ENCODE data around the gene CFAP97. TPM values are rescaled to one million over a fixed set of nuclear protein-coding genes. Genes with fewer than 3 reads are reported as not detected.
A peak's percentile ranks its signal among the peaks of the same experiment; 100 is the strongest.

CFAP97 gene
- total RNA-seq, 1 donor from 2014 or later = 27.5 TPM

DNA sequence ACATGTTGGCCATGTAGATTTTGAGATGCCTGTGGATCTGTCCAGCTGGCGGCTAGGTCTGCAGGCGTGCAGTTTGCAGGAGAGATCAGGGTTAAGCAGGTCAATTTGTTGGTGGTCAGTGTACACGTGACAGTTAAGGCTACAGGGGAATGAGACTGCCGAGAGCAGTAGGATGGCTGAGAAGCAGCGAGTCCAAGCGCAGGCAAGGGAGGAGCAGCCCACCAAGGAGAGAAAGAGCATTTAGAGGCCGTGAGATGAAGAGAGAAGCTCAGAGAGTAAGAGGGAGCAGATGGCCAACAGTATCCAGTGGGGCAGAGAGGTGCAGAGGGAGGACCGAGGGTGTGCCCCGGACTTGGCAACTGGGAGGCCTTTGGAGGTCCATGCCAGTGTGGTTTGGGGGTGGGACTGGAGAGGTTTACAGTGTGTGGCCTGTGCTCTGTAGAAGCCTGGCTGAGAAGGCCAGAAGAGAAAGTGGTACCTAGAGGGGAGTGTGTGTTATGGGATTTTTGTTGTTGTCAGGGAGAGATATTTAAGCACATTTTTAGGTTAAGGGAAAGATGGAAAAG is 24.0 kb upstream of the CFAP97 start:
- H3K27me3 Mint-ChIP-seq = no peaks in the 10 kb centered on the region
- H3K27ac Mint-ChIP-seq = no peak overlapping the region
- H3K4me1 Mint-ChIP-seq (ENCODE audit: low read depth) = peaks cover 4% of the 10 kb centered on the region
- DNase-seq (ENCODE audit: low spot score, unreplicated experiment) = no peak
- H3K36me3 Mint-ChIP-seq (ENCODE audit: insufficient read depth) = no peaks in the 10 kb centered on the region
- TF ChIP-seq, protein P1, sequence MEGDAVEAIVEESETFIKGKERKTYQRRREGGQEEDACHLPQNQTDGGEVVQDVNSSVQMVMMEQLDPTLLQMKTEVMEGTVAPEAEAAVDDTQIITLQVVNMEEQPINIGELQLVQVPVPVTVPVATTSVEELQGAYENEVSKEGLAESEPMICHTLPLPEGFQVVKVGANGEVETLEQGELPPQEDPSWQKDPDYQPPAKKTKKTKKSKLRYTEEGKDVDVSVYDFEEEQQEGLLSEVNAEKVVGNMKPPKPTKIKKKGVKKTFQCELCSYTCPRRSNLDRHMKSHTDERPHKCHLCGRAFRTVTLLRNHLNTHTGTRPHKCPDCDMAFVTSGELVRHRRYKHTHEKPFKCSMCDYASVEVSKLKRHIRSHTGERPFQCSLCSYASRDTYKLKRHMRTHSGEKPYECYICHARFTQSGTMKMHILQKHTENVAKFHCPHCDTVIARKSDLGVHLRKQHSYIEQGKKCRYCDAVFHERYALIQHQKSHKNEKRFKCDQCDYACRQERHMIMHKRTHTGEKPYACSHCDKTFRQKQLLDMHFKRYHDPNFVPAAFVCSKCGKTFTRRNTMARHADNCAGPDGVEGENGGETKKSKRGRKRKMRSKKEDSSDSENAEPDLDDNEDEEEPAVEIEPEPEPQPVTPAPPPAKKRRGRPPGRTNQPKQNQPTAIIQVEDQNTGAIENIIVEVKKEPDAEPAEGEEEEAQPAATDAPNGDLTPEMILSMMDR (IDR thresholded peaks at IDR 0.05; ENCODE audit: unreplicated experiment) = no peak
- H3K4me3 Mint-ChIP-seq (ENCODE audit: low read depth) = no peak overlapping the region
- H3K9me3 Mint-ChIP-seq (ENCODE audit: low read depth) = no peaks in the 10 kb centered on the region

DNA sequence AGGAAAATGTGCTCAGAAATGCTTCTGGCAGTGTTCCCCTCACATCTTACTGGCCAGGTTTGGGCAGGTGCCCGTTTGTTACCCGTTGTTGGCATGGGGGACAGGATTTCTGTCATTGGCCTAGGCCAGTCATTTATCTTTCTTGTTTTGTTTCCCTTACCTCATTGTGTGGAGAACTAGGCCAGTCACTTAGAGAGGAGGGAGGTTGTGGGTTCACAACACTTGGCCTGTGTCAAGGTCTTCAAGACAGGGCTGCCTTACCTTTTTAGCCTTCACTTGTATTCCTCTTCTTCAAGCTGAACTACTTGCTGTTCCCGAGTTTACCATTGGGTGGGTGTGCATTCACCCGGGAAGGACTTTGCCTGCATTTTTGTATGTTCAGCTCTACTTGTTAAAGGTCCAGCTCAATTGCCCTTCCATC is 23.3 kb upstream of the CFAP97 start:
- peaks cover 2% of the 10 kb centered on the region for H3K36me3 Mint-ChIP-seq (ENCODE audit: insufficient read depth)
- no peaks in the 10 kb centered on the region for H3K9me3 Mint-ChIP-seq (ENCODE audit: low read depth)
- no peak overlapping the region for H3K27ac Mint-ChIP-seq
- TF ChIP-seq, protein P1 (IDR thresholded peaks at IDR 0.05; ENCODE audit: unreplicated experiment) = no peak
- no peaks in the 10 kb centered on the region for H3K4me1 Mint-ChIP-seq (ENCODE audit: low read depth)
- no peak for DNase-seq (ENCODE audit: low spot score, unreplicated experiment)
- no peaks in the 10 kb centered on the region for H3K27me3 Mint-ChIP-seq
- no peak overlapping the region for H3K4me3 Mint-ChIP-seq (ENCODE audit: low read depth)

DNA sequence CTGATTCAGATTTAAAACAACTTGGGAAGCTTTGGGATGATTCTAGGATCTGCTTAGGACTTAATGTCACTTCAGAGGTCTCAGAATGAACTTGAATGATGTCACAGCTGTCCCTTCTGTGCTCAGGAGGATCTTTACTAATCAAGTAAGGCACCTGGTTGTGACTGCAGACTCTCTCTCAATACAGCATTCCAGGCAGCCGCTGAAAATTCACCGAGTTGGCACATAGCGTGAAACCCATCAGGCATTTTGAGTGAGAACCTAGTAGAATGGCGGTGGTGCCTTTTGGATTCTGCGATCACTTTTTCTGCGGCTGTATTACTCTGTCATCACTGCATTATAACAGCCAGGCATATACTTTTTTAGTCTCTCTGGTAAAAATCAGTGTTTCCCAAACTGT is 22.1 kb upstream of the CFAP97 start:
- no peak overlapping the region for H3K27ac Mint-ChIP-seq
- H3K27me3 Mint-ChIP-seq = no peaks in the 10 kb centered on the region
- H3K4me1 Mint-ChIP-seq (ENCODE audit: low read depth) = peaks cover 4% of the 10 kb centered on the region
- TF ChIP-seq, protein P1 (IDR thresholded peaks at IDR 0.05; ENCODE audit: unreplicated experiment) = no peak
- H3K9me3 Mint-ChIP-seq (ENCODE audit: low read depth) = peaks cover 3% of the 10 kb centered on the region
- no peak for DNase-seq (ENCODE audit: low spot score, unreplicated experiment)
- H3K36me3 Mint-ChIP-seq (ENCODE audit: insufficient read depth) = peaks cover 7% of the 10 kb centered on the region
- H3K4me3 Mint-ChIP-seq (ENCODE audit: low read depth) = no peak overlapping the region

DNA sequence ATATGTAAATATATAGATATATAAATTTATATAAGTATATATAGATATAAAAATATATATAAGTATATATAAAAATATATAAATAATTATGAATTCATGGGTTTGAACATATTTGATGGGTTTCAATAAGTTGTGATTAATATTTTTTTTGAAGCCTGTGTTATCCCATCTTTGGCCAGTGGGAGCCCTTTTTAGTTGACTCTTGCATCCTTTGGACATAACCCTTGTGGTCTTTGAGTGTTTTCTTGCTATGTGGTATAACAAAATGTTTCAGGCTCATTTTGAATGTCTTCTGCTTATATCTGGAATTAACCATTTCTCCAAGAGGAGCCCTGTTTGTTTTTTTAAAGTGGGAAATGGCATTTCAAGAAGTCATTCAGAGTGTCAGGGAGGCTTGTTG is 20.8 kb upstream of the CFAP97 start:
- H3K36me3 Mint-ChIP-seq (ENCODE audit: insufficient read depth) = peaks cover 7% of the 10 kb centered on the region
- no peak overlapping the region for H3K4me3 Mint-ChIP-seq (ENCODE audit: low read depth)
- DNase-seq (ENCODE audit: low spot score, unreplicated experiment) = no peak
- no peaks in the 10 kb centered on the region for H3K27me3 Mint-ChIP-seq
- H3K27ac Mint-ChIP-seq = no peak overlapping the region
- H3K4me1 Mint-ChIP-seq (ENCODE audit: low read depth) = peaks cover 4% of the 10 kb centered on the region
- peaks cover 3% of the 10 kb centered on the region for H3K9me3 Mint-ChIP-seq (ENCODE audit: low read depth)
- TF ChIP-seq, protein P1 (IDR thresholded peaks at IDR 0.05; ENCODE audit: unreplicated experiment) = peak; percentile 26

DNA sequence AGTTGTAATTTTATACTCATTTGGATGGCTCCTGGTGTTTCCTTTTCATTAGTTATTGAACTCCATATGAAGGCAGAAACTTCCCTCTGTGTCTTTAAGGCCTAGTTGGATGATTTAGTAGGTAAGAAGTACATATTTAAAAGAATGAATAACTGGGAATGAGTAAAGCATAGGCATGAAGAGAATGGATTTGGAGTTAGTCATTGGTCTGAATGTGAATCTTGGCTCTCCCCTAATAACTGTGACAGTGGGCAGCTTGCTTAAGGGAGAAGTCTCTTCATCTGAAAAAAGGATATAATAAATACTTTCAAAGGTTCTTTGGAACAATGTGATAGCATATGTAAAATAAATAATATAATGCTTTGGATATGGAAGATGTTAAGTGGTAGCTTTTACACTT is 18.8 kb upstream of the CFAP97 start:
- Mint-ChIP-seq H3K4me1 (ENCODE audit: low read depth) (peaks cover 4% of the 10 kb centered on the region), H3K27me3 (no peaks in the 10 kb centered on the region), H3K9me3 (ENCODE audit: low read depth) (peaks cover 3% of the 10 kb centered on the region), H3K36me3 (ENCODE audit: insufficient read depth) (peaks cover 7% of the 10 kb centered on the region), H3K4me3 (ENCODE audit: low read depth) (no peak overlapping the region), H3K27ac (no peak overlapping the region)
- TF ChIP-seq, protein P1 (IDR thresholded peaks at IDR 0.05; ENCODE audit: unreplicated experiment) = no peak
- DNase-seq (ENCODE audit: low spot score, unreplicated experiment) = no peak
